GM23338 (cell line): ENCODE measurements around the gene PPM1L. TPM values are rescaled to one million over a fixed set of nuclear protein-coding genes. Genes with fewer than 3 reads are reported as not detected.

Source experiments
- ATAC-seq: fragments of 200-7000 bp; cut with Tn5 transposase; 3 replicates; pipeline ENCODE4 v1.9.1; 2020
- DNase-seq: peaks from one replicate; pipeline ENCODE4 v3.0.0-alpha.2; 2015; ENCODE audit warnings: low spot score
- H2AFZ ChIP-seq: fragments of 200-600 bp; sonication (generic); 2 replicates; pipeline ENCODE4 v1.8.0; 2016; ENCODE audit warnings: antibody characterized with exemption, mild to moderate bottlenecking, moderate library complexity
- H3F3A ChIP-seq: fragments of 200-600 bp; sonication (generic); replicated peaks from 2 replicates; pipeline ENCODE4 v1.8.0; 2017; ENCODE audit warnings: antibody characterized with exemption, mixed run types, low read depth
- H3K27ac ChIP-seq: fragments of 200-600 bp; sonication (generic); 2 replicates; pipeline ENCODE4 v1.6.1; 2016; ENCODE audit warnings: low read depth
- H3K27me3 ChIP-seq: fragments of 200-600 bp; sonication (generic); 2 replicates; pipeline ENCODE4 v1.8.0; 2016; ENCODE audit warnings: mild to moderate bottlenecking, mixed run types, moderate library complexity; ENCODE audit not compliant: insufficient read depth
- H3K36me3 ChIP-seq: fragments of 200-600 bp; sonication (generic); 2 replicates; pipeline ENCODE4 v1.8.0; 2016; ENCODE audit warnings: mild to moderate bottlenecking; ENCODE audit not compliant: insufficient read depth
- H3K4me1 ChIP-seq: fragments of 200-600 bp; sonication (generic); 2 replicates; pipeline ENCODE4 v1.8.0; 2016; ENCODE audit warnings: mild to moderate bottlenecking, moderate library complexity; ENCODE audit not compliant: insufficient read depth
- H3K4me2 ChIP-seq: fragments of 200-600 bp; sonication (generic); 2 replicates; pipeline ENCODE4 v1.7.1; 2017; ENCODE audit warnings: mixed run types
- H3K4me3 ChIP-seq: fragments of 200-600 bp; sonication (generic); 2 replicates; pipeline ENCODE4 v1.6.1; 2016; ENCODE audit warnings: mixed run types
- H3K79me2 ChIP-seq: fragments of 200-600 bp; sonication (generic); replicated peaks from 2 replicates; pipeline ENCODE4 v1.8.0; 2017; ENCODE audit warnings: mild to moderate bottlenecking; ENCODE audit not compliant: insufficient read depth
- H3K9me2 ChIP-seq: fragments of 200-600 bp; sonication (generic); 2 replicates; pipeline ENCODE4 v1.8.0; 2017; ENCODE audit not compliant: insufficient read depth
- H4K20me1 ChIP-seq: fragments of 200-600 bp; sonication (generic); replicated peaks from 2 replicates; pipeline ENCODE4 v1.8.0; 2017; ENCODE audit warnings: mild to moderate bottlenecking; ENCODE audit not compliant: insufficient read depth
- H3K27ac Mint-ChIP-seq: 2 replicates; pipeline ENCODE4 v1.8.0; 2020; ENCODE audit warnings: inconsistent platforms, mild to moderate bottlenecking, moderate library complexity, mixed read lengths
- H3K27me3 Mint-ChIP-seq: 3 replicates; pipeline ENCODE4 v1.8.0; 2022; ENCODE audit warnings: low read depth, mild to moderate bottlenecking, moderate library complexity, mixed read lengths, inconsistent platforms; ENCODE audit not compliant: insufficient read depth, poor library complexity
- H3K36me3 Mint-ChIP-seq: 3 replicates; pipeline ENCODE4 v1.8.0; 2021; ENCODE audit warnings: low read depth, mild to moderate bottlenecking, inconsistent platforms, moderate library complexity, mixed read lengths
- H3K4me1 Mint-ChIP-seq: 3 replicates; pipeline ENCODE4 v1.8.0; 2020; ENCODE audit warnings: mild to moderate bottlenecking, inconsistent platforms, mixed read lengths
- H3K4me3 Mint-ChIP-seq: 3 replicates; pipeline ENCODE4 v1.8.0; 2021; ENCODE audit warnings: moderate library complexity, mild to moderate bottlenecking, inconsistent platforms, mixed read lengths
- H3K9me3 Mint-ChIP-seq: 3 replicates; pipeline ENCODE4 v1.8.0; 2020; ENCODE audit warnings: moderate library complexity, mild to moderate bottlenecking, inconsistent platforms, mixed read lengths
- ETS1 ChIP-seq: IDR thresholded peaks from 2 replicates; pipeline ENCODE4 v1.6.1; 2016; ENCODE audit warnings: antibody characterized with exemption
- EZH2 ChIP-seq: fragments of 200-600 bp; sonication (generic); IDR thresholded peaks from one replicate; pipeline ENCODE4 v1.8.0; 2017; ENCODE audit warnings: antibody characterized with exemption, mild to moderate bottlenecking, low read depth; ENCODE audit not compliant: unreplicated experiment
- EZH2phosphoT487 ChIP-seq: fragments of 200-600 bp; sonication (generic); IDR thresholded peaks from one replicate; pipeline ENCODE4 v1.8.1; 2018; ENCODE audit warnings: antibody characterized with exemption; ENCODE audit not compliant: unreplicated experiment
- JUNB ChIP-seq: IDR thresholded peaks from one replicate; pipeline ENCODE4 v1.6.1; 2016; ENCODE audit warnings: antibody characterized with exemption; ENCODE audit not compliant: unreplicated experiment
- NANOG ChIP-seq: IDR thresholded peaks from 2 replicates; pipeline ENCODE4 v1.6.1; 2016; ENCODE audit warnings: antibody characterized with exemption, borderline replicate concordance
- POLR2AphosphoS5 ChIP-seq: IDR thresholded peaks from 2 replicates; pipeline ENCODE4 v1.6.1; 2016; ENCODE audit warnings: antibody characterized with exemption, low read depth
- STAT1 ChIP-seq: IDR thresholded peaks from one replicate; pipeline ENCODE4 v1.6.1; 2016; ENCODE audit warnings: antibody characterized with exemption; ENCODE audit not compliant: unreplicated experiment
- ZNF114 ChIP-seq: fragments of 250-450 bp; sonication (Bioruptor Pico); IDR thresholded peaks from 2 replicates; pipeline ENCODE4 v1.5.0; 2020; ENCODE audit warnings: mild to moderate bottlenecking, moderate library complexity
- ZNF331 ChIP-seq: fragments of 250-450 bp; sonication (Bioruptor Pico); IDR thresholded peaks from 2 replicates; pipeline ENCODE4 v1.5.0; 2020; ENCODE audit warnings: low read depth, mild to moderate bottlenecking, moderate library complexity
- ZNF462 ChIP-seq: fragments of 250-450 bp; sonication (Bioruptor Pico); IDR thresholded peaks from 2 replicates; pipeline ENCODE4 v1.5.0; 2020; ENCODE audit warnings: mild to moderate bottlenecking, moderate library complexity
- polyA plus RNA-seq: library from polyadenylated mRNA; unstranded; fragments of >200 nt; fragmentation: Nextera tagmentation; extraction: Ambion mirVana; gene quantifications from 2 replicates; pipeline ENCODE4 v1.2.1, GENCODE V29; 2016
- total RNA-seq: library from RNA; depleted of rRNA; stranded (reverse); fragments of >200 nt; shearing (Covaris generic); gene quantifications from 2 replicates; pipeline ENCODE4 v1.2.3, GENCODE V29; 2014
- TF ChIP-seq, protein P1 (sequence below): IDR thresholded peaks from one replicate; pipeline ENCODE4 v1.6.1; 2018; ENCODE audit warnings: antibody characterized with exemption; ENCODE audit not compliant: unreplicated experiment
- TF ChIP-seq, protein P2 (sequence below), 2 experiments: fragments of 200-600 bp in 1 of 2; sonication (generic) in 1 of 2; conservative IDR thresholded peaks; 2 replicates each; pipeline versions ENCODE4 v1.5.1 to v1.6.1; 2016 to 2017; ENCODE audit warnings: antibody characterized with exemption in 2 of 2, low read depth in 2 of 2, mild to moderate bottlenecking in 2 of 2, moderate library complexity in 1 of 2

The PPM1L gene
- total and polyA plus RNA-seq, 2 experiments from 2014 or later: 3.9 to 26.4 TPM

GRCh38 chr3:160822936-160823335, 66.9 kb downstream of the PPM1L start:
- DNase-seq (no peak), ATAC-seq (no peak)
- Histone ChIP-seq H3K79me2 (no peaks in the 10 kb centered on the region; the same call in 1 of the 2 replicates), H3K9me2 (no peaks in the 10 kb centered on the region), H3K4me3 (no peak overlapping the region), H4K20me1 (no peaks in the 10 kb centered on the region), H3K36me3 (no peaks in the 10 kb centered on the region), H3K27me3 (no peaks in the 10 kb centered on the region), H3F3A (no peaks in the 10 kb centered on the region), H3K4me2 (no peak overlapping the region), H2AFZ (no peak overlapping the region), H3K4me1 (no peaks in the 10 kb centered on the region), H3K27ac (no peak overlapping the region)
- Mint-ChIP-seq H3K36me3 (no peaks in the 10 kb centered on the region), H3K27ac (no peak overlapping the region), H3K4me1 (peaks cover 24% of the 10 kb centered on the region), H3K27me3 (peaks cover 2% of the 10 kb centered on the region), H3K9me3 (no peaks in the 10 kb centered on the region), H3K4me3 (no peak overlapping the region)
- TF ChIP-seq NANOG (no peak), ETS1 (no peak), ZNF462 (no peak), ZNF331 (CRISPR knock-in tag) (no peak), EZH2 (no peak), STAT1 (no peak), ZNF114 (CRISPR knock-in tag) (no peak), JUNB (no peak), EZH2phosphoT487 (no peak), POLR2AphosphoS5 (no peak)
- TF ChIP-seq, protein P1, sequence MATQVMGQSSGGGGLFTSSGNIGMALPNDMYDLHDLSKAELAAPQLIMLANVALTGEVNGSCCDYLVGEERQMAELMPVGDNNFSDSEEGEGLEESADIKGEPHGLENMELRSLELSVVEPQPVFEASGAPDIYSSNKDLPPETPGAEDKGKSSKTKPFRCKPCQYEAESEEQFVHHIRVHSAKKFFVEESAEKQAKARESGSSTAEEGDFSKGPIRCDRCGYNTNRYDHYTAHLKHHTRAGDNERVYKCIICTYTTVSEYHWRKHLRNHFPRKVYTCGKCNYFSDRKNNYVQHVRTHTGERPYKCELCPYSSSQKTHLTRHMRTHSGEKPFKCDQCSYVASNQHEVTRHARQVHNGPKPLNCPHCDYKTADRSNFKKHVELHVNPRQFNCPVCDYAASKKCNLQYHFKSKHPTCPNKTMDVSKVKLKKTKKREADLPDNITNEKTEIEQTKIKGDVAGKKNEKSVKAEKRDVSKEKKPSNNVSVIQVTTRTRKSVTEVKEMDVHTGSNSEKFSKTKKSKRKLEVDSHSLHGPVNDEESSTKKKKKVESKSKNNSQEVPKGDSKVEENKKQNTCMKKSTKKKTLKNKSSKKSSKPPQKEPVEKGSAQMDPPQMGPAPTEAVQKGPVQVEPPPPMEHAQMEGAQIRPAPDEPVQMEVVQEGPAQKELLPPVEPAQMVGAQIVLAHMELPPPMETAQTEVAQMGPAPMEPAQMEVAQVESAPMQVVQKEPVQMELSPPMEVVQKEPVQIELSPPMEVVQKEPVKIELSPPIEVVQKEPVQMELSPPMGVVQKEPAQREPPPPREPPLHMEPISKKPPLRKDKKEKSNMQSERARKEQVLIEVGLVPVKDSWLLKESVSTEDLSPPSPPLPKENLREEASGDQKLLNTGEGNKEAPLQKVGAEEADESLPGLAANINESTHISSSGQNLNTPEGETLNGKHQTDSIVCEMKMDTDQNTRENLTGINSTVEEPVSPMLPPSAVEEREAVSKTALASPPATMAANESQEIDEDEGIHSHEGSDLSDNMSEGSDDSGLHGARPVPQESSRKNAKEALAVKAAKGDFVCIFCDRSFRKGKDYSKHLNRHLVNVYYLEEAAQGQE: no peak
- TF ChIP-seq, protein P2, sequence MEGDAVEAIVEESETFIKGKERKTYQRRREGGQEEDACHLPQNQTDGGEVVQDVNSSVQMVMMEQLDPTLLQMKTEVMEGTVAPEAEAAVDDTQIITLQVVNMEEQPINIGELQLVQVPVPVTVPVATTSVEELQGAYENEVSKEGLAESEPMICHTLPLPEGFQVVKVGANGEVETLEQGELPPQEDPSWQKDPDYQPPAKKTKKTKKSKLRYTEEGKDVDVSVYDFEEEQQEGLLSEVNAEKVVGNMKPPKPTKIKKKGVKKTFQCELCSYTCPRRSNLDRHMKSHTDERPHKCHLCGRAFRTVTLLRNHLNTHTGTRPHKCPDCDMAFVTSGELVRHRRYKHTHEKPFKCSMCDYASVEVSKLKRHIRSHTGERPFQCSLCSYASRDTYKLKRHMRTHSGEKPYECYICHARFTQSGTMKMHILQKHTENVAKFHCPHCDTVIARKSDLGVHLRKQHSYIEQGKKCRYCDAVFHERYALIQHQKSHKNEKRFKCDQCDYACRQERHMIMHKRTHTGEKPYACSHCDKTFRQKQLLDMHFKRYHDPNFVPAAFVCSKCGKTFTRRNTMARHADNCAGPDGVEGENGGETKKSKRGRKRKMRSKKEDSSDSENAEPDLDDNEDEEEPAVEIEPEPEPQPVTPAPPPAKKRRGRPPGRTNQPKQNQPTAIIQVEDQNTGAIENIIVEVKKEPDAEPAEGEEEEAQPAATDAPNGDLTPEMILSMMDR (conservative IDR thresholded peaks at IDR 0.05; ENCODE audit: low read depth in 2 of 2): no peak
